ENCODE measurements around the gene ATP9B. TPM values are rescaled to one million over a fixed set of nuclear protein-coding genes. Genes with fewer than 3 reads are reported as not detected.

ATP9B gene
- 25.7 TPM for total RNA-seq
- polyA plus RNA-seq (ENCODE audit: insufficient read depth in 1 of 8, insufficient read length in 8 of 8, low replicate concordance in 1 of 8), result 10 to 100 TPM; 11.2 to 31.2 (median 15.7) TPM
- long read RNA-seq, donor 1, full-length matches to known transcripts, result 1 of 1 reads
- long read RNA-seq, donor 1, partial matches to known transcripts, result 0 of 1 reads
- long read RNA-seq, donor 1, other reads (novel, unspliced or antisense), result 0 of 1 reads
- long read RNA-seq, donor 2, result 0 reads
- long read RNA-seq, donor 3, full-length matches to known transcripts, result 3 of 3 reads
- long read RNA-seq, donor 3, partial matches to known transcripts, result 0 of 3 reads
- long read RNA-seq, donor 3, other reads (novel, unspliced or antisense), result 0 of 3 reads
- long read RNA-seq, donor 4, full-length matches to known transcripts, result 1 of 1 reads
- long read RNA-seq, donor 4, partial matches to known transcripts, result 0 of 1 reads
- long read RNA-seq, donor 4, other reads (novel, unspliced or antisense), result 0 of 1 reads
- long read RNA-seq, donor 5, full-length matches to known transcripts, result 2 of 2 reads
- long read RNA-seq, donor 5, partial matches to known transcripts, result 0 of 2 reads
- long read RNA-seq, donor 5, other reads (novel, unspliced or antisense), result 0 of 2 reads
- long read RNA-seq, donor 6, result 0 reads
- long read RNA-seq, donor 7, result 0 reads
- long read RNA-seq, donor 8, partial matches to known transcripts, result 0 of 1 reads
- long read RNA-seq, donor 8, other reads (novel, unspliced or antisense), result 0 of 1 reads
- long read RNA-seq, donor 9, full-length matches to known transcripts, result 2 of 2 reads
- long read RNA-seq, donor 9, partial matches to known transcripts, result 0 of 2 reads
- long read RNA-seq, donor 9, other reads (novel, unspliced or antisense), result 0 of 2 reads
- long read RNA-seq, donor 10, partial matches to known transcripts, result 0 of 1 reads
- long read RNA-seq, donor 10, other reads (novel, unspliced or antisense), result 0 of 1 reads
- long read RNA-seq, donor 11, result 0 reads

- Histone ChIP-seq H3K27me3 (ENCODE audit: control insufficient read depth, insufficient read depth, low read length) (no peaks in the 10 kb centered on the region), H3K27ac (ENCODE audit: low read length) (peak within 1 kb of the TSS; percentile 97), H3K4me3 (ENCODE audit: low read length) (peak within 1 kb of the TSS; percentile 62), H3K36me3 (ENCODE audit: control insufficient read depth, insufficient read depth, low read length) (peaks cover 2% of the 10 kb centered on the region), H3K4me1 (ENCODE audit: control insufficient read depth, insufficient read depth, low read length) (peaks cover 6% of the 10 kb centered on the region), H3K9me3 (replicated peaks; ENCODE audit: control insufficient read depth, low read depth, low read length) (no peaks in the 10 kb centered on the region)
- under 1% methylated on average over 112 of the region's 112 CpGs for WGBS (ENCODE audit: insufficient coverage)
- DNase-seq, result peak; percentile 99
Measured at GRCh38 chr18:79068937-79069716, at the start of gene ATP9B. ATP9B (plus strand) TSS chr18:79069394; CDS start chr18:79069411, 17 bp downstream.

GRCh38 chr18:79019881-79020280 lies 49.3 kb upstream of the ATP9B start:
- Histone ChIP-seq H3K4me3 (ENCODE audit: low read length) (no peak overlapping the region), H3K27me3 (ENCODE audit: control insufficient read depth, insufficient read depth, low read length) (no peaks in the 10 kb centered on the region), H3K36me3 (ENCODE audit: control insufficient read depth, insufficient read depth, low read length) (no peaks in the 10 kb centered on the region), H3K9me3 (replicated peaks; ENCODE audit: control insufficient read depth, low read depth, low read length) (no peaks in the 10 kb centered on the region), H3K4me1 (ENCODE audit: control insufficient read depth, insufficient read depth, low read length) (no peaks in the 10 kb centered on the region), H3K27ac (ENCODE audit: low read length) (no peak overlapping the region)
- no peak for DNase-seq
- 69% methylated on average over 6 of the region's 7 CpGs for WGBS (ENCODE audit: insufficient coverage)

- Histone ChIP-seq H3K36me3 (ENCODE audit: control insufficient read depth, insufficient read depth, low read length) (no peaks in the 10 kb centered on the region), H3K9me3 (replicated peaks; ENCODE audit: control insufficient read depth, low read depth, low read length) (no peaks in the 10 kb centered on the region), H3K4me3 (ENCODE audit: low read length) (no peak overlapping the region), H3K4me1 (ENCODE audit: control insufficient read depth, insufficient read depth, low read length) (no peaks in the 10 kb centered on the region), H3K27me3 (ENCODE audit: control insufficient read depth, insufficient read depth, low read length) (no peaks in the 10 kb centered on the region), H3K27ac (ENCODE audit: low read length) (no peak overlapping the region)
- DNase-seq, result no peak
- WGBS (ENCODE audit: insufficient coverage), result 97% methylated on average over 25 of the region's 25 CpGs
Measured at GRCh38 chr18:79022603-79023002, 46.6 kb upstream of the ATP9B start.

- Histone ChIP-seq H3K36me3 (ENCODE audit: control insufficient read depth, insufficient read depth, low read length) (no peaks in the 10 kb centered on the region), H3K4me1 (ENCODE audit: control insufficient read depth, insufficient read depth, low read length) (no peaks in the 10 kb centered on the region), H3K27me3 (ENCODE audit: control insufficient read depth, insufficient read depth, low read length) (no peaks in the 10 kb centered on the region), H3K27ac (ENCODE audit: low read length) (no peak overlapping the region), H3K4me3 (ENCODE audit: low read length) (no peak overlapping the region), H3K9me3 (replicated peaks; ENCODE audit: control insufficient read depth, low read depth, low read length) (no peaks in the 10 kb centered on the region)
- no peak for DNase-seq
- WGBS (ENCODE audit: insufficient coverage), result 31% methylated on average over 4 of the region's 5 CpGs
Measured at GRCh38 chr18:79026491-79026890, 42.7 kb upstream of the ATP9B start.

- no peak overlapping the region for H3K27ac ChIP-seq (ENCODE audit: low read length)
- WGBS (ENCODE audit: insufficient coverage), result 72% methylated on average over 8 of the region's 9 CpGs
Measured at GRCh38 chr18:79030680-79031079, 38.5 kb upstream of the ATP9B start.

DNA sequence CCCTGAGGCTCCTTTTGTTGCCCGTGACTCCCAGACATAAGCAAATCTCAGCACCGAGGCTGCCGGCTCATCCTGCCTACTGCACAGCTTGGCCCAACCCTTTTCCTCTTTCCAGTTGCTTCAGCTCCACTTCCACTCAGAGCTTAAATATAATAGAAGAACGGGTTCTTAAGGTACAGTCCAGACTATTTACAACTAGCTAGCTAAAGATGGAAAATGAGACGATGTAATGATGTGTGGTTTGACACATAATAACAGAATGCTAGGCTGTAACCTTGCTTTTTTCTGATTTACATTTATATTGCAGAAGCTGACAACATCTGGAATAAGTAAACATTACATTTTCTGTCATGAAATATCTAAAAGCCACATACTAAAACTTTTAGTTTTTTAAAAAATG lies 26.9 kb upstream of the ATP9B start:
- Histone ChIP-seq H3K4me3 (ENCODE audit: low read length) (no peak overlapping the region), H3K27me3 (ENCODE audit: control insufficient read depth, insufficient read depth, low read length) (peaks cover 4% of the 10 kb centered on the region), H3K27ac (ENCODE audit: low read length) (no peak overlapping the region), H3K9me3 (replicated peaks; ENCODE audit: control insufficient read depth, low read depth, low read length) (peaks cover 2% of the 10 kb centered on the region), H3K36me3 (ENCODE audit: control insufficient read depth, insufficient read depth, low read length) (no peaks in the 10 kb centered on the region), H3K4me1 (ENCODE audit: control insufficient read depth, insufficient read depth, low read length) (no peaks in the 10 kb centered on the region)
- DNase-seq, result no peak
- WGBS (ENCODE audit: insufficient coverage), result 40% methylated on average over 1 of the region's 5 CpGs

More at GRCh38 chr18:79030680-79031079, 38.5 kb upstream of the ATP9B start:
- H3K4me1 ChIP-seq (ENCODE audit: control insufficient read depth, insufficient read depth, low read length), result no peaks in the 10 kb centered on the region
- H3K27me3 ChIP-seq (ENCODE audit: control insufficient read depth, insufficient read depth, low read length), result no peaks in the 10 kb centered on the region
- peak; percentile 35 for DNase-seq
- no peaks in the 10 kb centered on the region for H3K9me3 ChIP-seq (replicated peaks; ENCODE audit: control insufficient read depth, low read depth, low read length)
- no peaks in the 10 kb centered on the region for H3K36me3 ChIP-seq (ENCODE audit: control insufficient read depth, insufficient read depth, low read length)
- H3K4me3 ChIP-seq (ENCODE audit: low read length), result no peak overlapping the region

DNA sequence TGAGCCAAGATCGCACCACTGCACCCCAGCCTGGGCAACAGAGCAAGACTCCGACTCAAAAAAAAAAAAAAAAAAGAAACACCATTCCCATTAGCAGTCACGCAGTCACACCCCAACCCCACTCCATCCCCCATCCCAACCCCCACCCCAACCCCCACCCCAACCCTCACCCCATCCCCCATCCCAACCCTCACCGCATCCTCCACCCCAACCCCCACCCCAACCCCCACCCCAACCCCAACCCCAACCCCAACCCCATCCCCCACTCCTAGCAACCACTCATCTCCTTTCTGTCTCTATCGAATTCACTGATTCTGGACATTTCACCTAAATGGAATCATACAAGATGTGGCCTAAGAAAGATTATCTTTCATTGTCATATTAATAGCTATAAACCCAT lies 25.9 kb upstream of the ATP9B start:
- Histone ChIP-seq H3K27ac (ENCODE audit: low read length) (no peak overlapping the region), H3K27me3 (ENCODE audit: control insufficient read depth, insufficient read depth, low read length) (peaks cover 4% of the 10 kb centered on the region), H3K4me1 (ENCODE audit: control insufficient read depth, insufficient read depth, low read length) (no peaks in the 10 kb centered on the region), H3K4me3 (ENCODE audit: low read length) (no peak overlapping the region), H3K36me3 (ENCODE audit: control insufficient read depth, insufficient read depth, low read length) (no peaks in the 10 kb centered on the region), H3K9me3 (replicated peaks; ENCODE audit: control insufficient read depth, low read depth, low read length) (peaks cover 2% of the 10 kb centered on the region)
- DNase-seq, result no peak
- no CpG with 5 or more reads among the region's 5 CpGs for WGBS (ENCODE audit: insufficient coverage)

- 63% methylated on average over 14 of the region's 14 CpGs for WGBS (ENCODE audit: insufficient coverage)
- DNase-seq, result no peak
- Histone ChIP-seq H3K36me3 (ENCODE audit: control insufficient read depth, insufficient read depth, low read length) (no peaks in the 10 kb centered on the region), H3K27me3 (ENCODE audit: control insufficient read depth, insufficient read depth, low read length) (peaks cover 4% of the 10 kb centered on the region), H3K9me3 (replicated peaks; ENCODE audit: control insufficient read depth, low read depth, low read length) (no peaks in the 10 kb centered on the region), H3K4me1 (ENCODE audit: control insufficient read depth, insufficient read depth, low read length) (no peaks in the 10 kb centered on the region), H3K4me3 (ENCODE audit: low read length) (no peak overlapping the region), H3K27ac (ENCODE audit: low read length) (no peak overlapping the region)
Measured at GRCh38 chr18:79046522-79046921, 22.7 kb upstream of the ATP9B start.

DNA sequence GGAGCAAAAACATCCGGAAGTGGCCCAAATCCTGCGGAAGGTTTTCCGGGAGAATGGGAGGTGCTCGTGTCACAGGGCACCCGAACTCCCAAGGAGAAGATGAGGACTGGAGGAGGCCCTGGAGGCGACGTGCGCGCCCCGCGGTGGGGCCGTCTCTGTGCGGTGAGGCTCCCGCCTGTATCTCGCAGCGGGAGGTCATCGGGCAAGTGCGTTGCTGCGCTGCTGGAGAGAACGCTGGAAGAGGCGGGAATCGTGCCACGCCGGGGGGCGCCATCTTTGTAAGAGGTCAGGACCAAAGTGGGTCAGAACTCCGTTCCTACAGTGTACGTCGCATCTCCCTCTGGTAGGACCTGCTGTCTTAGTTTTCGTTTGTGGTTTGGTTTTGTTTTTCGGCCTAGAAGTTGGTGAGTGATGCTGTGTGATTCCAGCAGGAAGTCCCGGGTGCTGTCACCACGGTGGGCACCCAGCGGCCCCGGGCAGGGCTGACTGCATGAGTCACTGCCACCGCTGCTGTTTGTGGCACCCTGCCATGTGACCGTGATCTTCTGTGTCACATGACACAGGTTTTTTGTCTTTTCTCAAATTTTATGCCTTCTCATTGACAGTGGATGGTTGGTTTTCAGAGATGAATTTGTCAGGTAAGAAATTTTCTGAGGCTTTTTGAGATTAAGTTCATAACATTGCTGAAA lies 21.5 kb upstream of the ATP9B start:
- WGBS (ENCODE audit: insufficient coverage), result 96% methylated on average over 31 of the region's 36 CpGs
- H3K36me3 ChIP-seq (ENCODE audit: control insufficient read depth, insufficient read depth, low read length), result no peaks in the 10 kb centered on the region
- peaks cover 6% of the 10 kb centered on the region for H3K27me3 ChIP-seq (ENCODE audit: control insufficient read depth, insufficient read depth, low read length)
- H3K9me3 ChIP-seq (replicated peaks; ENCODE audit: control insufficient read depth, low read depth, low read length), result no peaks in the 10 kb centered on the region
- no peaks in the 10 kb centered on the region for H3K4me1 ChIP-seq (ENCODE audit: control insufficient read depth, insufficient read depth, low read length)
- no peak overlapping the region for H3K4me3 ChIP-seq (ENCODE audit: low read length)
- DNase-seq, result no peak
- H3K27ac ChIP-seq (ENCODE audit: low read length), result no peak overlapping the region
